ENCODE data around the gene CYP17A1.
"Not testable (repeated sequence)": the region's sequence is repeated elsewhere in the genome, so short reads cannot be mapped to it uniquely, and the experiment has no call there.

The CYP17A1 gene

DNA sequence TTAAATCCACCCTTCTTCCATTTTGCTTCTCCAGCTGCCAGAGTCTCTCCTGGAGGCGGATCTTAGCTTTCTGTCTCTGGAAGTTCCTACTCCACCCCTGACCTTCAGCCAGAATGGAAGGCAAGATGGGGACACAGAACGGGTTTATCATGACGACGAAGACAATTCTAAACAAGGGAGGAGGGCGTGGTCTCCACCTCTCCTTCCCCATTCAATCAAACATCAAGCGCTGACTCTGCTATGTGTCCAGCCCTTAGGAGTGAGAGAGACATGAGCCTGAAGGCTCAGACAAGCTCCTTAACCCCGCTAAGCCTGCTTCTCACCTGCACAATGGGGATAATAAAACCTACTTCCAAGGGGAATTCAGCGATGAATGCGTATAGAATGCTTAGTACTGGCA lies 3.1 kb downstream of the CYP17A1 start:
- DNase-seq, result no peak

DNA sequence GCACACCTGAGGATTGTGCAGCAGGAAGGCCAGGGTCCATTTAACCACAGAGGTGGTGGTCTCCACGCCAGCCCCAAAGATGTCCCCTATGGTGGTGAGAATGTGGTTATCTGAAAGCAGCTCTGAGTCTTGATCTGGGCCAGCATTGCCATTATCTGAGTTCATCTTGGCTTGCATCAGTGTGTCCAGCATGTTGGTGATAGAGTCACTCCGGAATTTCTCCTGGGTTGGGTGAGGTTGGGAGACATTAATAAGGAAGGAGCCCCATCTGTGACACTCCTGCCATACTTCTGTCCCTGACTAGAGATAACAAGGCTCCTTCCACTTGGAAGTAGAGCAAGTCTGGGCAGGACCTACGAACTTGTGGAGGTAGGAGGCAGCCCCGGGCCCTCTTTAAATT lies 4.2 kb downstream of the CYP17A1 start:
- no peak for DNase-seq

DNA sequence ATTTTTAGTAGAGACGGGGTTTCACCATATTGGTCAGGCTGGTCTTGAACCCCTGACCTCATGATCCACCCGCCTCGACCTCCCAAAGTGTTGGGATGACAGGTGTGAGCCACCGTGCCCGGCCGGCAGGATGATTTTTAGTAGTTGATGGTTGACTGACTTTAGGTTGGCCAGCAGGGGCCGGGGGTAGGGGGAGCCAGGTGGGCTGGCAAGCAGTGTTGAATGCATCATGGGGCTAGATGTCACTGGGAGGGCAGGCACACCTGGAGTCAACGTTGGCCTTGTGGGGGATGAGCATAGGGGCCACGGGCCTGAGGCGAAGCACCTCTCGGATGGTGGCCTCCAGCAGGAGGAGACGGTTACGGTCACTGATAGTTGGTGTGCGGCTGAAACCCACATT lies 5.0 kb downstream of the CYP17A1 start:
- no peak for DNase-seq

DNA sequence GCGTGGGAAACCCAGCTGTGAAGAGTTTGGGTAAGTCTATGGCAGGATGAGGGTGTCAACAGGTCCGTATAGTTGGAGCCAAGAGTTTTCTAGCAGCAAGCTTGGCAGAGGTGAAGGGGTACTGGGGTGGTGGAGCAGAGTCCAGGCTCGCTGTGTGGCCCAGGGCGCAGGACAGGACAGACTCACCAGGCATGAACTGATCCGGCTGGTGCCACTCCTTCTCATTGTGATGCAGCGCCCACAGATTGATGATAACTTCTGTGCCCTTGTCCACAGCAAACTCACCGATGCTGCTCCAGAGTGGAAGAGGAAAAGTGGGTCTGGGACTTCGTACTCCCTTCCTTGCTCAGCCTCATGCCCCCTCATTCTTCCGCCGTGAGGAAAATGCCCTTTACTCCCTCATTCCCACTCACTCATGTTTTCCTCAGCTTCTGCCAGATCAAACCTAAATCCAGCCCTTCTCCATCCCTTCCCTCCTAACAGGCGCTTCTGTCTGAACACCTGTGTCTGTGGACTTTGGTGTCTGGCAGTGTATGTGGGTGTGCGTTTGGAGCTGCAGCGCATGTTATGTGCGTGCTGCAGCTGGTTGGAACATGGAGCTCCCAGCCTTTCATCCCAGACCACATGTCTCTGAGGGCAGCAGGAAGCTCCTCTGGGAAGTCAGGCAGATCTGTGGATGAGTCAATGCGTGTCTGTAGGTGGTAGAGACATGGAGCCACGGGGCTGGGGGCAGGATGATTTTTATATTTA lies 5.7 kb downstream of the CYP17A1 start:
- DNase-seq, result no peak

DNA sequence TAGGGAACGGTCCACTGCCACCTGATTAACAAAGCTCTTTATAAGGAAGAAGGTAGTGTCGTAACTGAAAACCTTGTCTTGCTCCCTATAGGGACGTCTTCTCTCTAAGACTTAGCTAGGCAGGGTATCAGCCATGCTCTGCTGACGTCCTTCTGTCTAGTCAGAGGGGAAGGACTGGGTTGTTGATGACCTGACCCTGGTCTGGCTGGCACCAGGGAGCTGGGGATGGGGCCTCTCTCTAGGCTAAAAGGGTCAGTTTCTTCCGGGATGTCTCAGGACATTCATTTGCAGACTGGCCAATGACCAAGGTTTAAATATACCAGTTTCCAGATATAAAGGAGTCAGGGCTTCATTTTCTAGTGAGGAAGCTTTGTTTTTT lies 9.6 kb downstream of the CYP17A1 start:
- DNase-seq, result no peak

DNA sequence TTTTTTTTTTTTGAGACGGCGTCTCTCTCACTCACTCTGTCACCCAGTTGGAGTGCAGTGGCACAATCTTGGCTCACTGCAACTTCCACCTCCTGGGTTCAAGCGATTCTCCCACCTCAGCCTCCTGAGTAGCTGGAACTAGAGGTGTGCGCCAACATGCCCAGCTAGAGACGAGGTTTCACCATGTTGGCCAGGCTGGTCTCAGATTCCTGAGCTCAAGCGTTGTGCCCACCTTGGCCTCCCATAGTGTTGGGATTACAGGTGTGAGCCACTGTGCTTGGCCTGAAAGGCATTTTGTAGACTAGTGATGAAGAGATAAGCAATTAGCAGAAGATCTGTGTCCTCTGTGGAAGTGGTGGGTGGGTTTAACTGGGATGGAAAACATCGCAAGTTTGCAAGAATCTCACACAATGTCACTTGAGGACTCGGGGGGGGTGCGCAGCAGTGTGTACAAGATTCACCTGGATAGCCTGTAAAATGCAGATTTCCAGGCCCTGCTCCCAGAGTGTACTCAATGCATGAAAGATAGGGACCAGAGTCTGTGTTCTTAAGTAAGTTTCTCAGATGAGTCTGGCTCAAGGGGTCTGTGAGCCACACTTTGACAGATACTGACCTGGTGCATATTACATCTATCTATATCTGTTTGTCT lies 10.9 kb downstream of the CYP17A1 start:
- no peak for DNase-seq

DNA sequence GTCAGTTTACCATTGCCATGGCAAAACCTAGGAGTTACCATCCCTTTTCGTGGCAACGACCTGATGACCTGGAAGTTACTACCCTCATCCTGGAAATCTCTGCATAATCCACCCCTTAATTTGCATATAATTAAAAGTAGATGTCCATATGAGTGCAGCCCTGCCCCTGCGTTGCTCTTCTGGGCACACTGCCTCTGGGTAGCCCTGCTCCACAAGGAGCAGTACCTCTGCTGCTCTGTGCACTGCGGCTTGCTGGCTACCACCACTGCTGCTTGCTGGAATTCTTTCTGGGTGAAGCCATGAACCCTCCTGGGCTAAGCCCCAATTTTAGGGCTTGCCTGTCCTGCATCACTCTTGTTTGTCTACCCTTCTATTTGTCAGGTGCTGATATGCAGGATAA lies 12.5 kb downstream of the CYP17A1 start:
- DNase-seq, result no peak

DNA sequence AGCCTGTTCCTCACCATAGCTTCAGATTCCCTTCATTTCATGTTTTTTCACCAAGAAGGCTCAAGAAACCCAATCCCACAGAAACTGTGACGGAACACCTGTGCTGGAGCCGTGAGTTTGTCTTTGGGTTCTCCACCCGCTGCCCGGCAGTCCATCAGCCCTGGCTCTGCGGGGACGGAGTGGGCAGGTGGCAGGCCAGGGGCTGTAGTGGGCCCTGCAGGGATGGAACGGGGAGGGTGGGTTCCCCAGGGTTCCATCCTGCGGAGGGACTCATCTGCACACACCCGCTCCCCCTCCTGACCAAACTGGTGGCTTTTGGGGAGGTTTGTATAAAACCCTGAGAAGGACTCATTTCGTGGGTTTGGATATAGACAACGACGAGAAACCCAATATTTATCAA lies 15.0 kb downstream of the CYP17A1 start:
- no peak for DNase-seq

DNA sequence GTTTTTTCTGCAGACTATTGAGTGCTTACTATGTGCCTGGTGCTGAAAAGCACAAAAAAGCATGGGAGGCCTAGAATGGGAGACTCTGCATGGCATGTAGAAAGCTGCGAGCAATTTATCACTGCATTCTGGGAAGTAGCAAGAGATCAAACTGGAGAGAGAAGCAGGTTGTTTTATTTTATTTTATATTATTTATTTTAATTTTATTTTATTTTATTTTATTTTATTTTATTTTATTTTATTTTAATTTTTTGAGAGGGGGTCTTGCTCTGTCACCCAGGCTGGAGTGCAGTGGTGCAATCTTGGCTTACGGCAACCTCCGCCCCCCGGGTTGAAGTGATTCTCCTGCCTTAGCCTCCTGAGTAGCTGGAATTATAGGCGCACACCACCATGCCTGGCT lies 17.2 kb downstream of the CYP17A1 start:
- DNase-seq, result not testable (repeated sequence)

DNA sequence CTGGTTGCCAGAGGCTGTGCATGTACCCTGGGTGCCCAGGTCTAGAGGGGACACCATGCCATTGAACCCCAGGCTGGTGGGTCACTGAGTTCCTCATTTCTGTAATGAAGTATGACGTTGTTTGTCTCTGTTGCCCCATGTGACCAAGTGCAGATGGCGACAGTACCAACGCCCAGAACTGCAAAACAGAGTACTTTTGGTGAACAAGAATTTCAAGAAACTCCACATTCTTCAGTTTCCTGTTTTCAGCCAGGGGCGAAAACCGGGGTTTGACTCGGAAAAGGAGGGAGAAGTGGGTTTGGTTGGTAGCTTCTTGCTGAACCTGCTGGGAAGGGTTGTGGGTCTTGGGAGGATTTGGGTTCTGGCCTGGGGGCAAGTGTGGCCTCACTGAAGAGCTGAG lies 18.2 kb downstream of the CYP17A1 start:
- DNase-seq, result no peak

DNA sequence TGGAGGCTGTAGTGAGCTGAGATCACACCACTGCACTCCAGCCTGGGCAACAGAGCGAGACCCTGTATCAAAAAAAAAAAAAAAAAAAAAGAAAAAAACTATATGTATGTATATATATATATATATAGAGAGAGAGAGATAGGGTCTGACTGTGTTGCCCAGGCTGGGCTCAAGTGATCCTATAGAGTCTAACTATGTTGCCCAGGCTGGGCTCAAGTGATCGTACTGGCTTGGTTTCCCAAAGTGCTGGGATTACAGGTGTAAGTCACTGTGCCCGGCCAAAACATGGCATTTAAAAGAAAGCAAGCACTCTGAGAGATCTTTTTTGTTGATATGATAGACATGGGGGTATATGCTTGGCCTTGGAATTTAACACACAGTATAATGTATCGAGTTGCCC lies 20.0 kb downstream of the CYP17A1 start:
- DNase-seq, result no peak

DNA sequence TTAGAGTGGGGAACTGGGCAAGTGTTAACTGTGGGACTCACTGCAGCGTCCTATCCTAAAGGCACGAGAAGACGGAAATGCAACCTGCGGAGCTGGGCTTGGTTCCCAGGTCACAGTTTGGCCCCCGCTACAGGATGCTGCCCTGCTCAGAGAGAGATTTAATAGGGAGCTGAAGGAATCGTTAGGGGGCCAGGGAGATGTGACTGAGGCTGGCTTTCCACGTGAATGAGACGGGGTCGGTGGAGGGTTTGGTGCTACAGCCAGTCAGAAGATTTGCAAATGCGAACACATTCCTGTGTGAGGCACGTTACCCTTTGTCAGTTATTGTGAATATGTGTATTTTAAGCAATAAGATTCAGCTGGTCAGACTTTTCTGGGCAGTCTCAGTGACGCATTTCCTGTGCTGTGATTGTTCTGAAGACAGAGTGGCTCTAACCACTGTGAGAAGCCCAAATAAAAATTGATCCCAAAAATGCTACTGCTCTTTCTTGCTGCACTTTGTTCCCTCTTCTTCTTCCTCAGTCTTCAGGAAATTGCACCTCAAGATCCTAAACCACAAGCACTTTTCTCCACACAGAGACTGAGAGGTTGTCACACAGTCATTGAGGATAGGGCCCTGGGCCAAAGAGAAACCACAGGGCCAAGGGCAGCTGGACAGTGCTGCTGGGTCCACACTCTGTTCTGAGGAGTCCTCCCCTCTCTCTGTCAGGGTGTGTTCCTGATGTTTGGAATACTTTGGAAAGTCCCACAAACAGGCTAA lies 21.2 kb downstream of the CYP17A1 start:
- DNase-seq, result no peak

DNA sequence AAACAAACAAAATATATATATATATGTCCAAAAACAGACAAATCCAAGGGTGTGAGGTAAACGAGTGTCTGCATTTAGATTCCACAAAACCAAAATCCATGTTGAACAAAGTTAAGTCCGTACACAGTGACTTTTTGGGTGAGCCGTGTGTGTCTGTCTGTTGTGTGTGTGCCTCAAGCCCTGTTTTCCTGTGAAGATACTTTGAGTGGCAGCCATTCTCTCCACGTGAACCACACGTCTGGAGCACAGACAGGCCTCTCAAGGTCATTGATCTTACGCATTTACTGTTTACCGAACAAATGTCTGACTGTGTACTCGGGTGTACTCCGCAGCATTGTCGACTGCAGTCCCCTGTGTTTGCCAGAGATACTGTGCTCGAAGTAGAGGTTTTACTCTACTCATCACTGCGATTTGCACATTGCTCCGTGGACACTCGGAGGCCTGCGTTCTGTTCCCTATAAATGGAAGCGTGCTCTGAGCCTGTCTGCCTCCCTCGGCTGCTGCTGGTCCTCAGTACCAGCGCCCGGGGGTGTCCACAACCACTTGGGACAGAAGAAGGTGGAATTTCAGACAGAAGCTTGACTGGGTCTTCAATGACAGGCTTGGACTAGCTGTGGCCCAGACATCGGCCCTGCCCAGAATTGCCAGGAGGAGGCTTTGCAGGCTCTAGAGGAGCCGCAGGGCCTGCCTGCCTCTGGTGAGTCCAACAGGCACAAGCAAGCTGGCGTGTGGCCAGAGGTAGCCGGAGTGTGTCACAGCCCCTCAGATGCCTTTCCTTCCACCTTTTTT lies 22.1 kb downstream of the CYP17A1 start:
- DNase-seq, result no peak

DNA sequence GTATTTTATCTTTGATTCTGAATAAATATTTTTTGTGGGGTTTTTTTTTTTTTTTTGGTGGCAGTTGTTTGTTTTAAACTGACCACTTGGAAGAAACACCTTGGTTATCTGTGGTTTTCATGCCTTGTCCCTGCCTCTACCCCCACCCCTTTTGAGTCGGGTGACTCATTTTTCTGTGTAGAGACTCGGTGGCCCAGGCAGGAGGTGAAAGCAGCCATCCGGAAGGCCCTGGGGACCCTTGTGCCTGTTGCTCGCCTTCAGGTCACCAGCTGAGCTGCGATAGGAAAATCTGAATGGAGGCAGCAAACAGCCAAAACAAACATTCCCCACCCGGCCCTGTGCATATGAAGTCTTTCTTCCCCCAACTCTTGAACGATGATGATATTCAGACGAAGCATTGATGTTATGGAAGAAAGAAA lies 22.8 kb downstream of the CYP17A1 start:
- no peak for DNase-seq

DNA sequence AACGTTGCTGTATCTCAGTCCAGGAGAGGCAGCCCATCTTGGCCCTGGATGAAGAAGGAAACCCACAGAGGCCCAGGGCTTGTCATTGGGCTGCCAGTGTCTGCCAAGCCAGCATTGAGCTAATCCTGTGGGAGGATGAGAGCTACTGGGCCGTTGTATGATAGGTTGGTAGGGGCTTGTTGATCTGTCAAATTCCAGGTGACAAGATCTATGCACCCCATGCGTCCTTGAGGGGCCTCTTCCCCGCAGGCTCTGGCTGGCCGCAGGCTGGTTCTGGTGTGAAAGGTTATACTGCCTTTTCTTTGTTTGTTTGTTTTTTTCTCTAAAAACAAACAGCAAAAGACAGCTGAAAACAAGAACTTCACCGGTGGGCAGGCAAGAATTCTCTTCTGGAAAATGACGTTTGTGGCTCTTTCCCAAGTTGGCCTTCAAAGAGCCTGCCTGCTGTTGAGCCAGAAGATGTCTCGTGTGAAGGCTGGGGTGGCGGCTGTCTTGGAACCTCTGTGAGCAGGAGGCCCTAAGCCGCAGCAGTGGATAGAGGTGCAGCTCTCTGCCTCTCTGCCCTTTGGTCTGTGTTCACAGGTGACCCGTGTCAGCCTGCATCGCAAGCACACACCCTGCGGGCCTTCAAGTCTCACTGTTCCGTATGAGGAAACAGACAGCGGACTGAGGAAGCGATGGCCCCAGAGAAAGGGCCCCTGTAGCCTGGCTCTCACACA lies 23.3 kb downstream of the CYP17A1 start:
- DNase-seq, result no peak

DNA sequence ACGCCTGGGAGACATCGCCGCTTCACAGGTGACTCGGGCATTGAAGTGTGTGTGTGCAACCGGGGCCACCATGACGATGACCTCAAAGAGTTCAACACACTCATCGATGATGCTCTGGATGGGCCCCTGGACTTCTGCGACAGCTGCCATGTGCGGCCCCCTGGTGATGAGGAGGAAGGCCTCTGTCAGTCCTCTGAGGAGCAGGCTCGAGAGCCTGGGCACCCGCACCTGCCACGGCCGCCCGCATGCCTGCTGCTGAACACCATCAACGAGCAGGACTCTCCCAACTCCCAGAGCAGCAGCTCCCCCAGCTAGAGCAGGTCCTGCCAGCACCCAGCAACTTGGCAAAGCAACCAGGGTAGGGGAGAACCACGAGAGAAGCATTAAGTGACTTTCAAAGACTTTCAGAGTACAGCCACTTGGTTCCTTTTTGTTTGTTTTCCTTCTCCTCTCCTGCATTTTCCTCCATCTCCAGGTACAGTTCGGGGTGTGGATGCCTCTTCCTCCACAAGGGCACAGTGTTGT lies 24.1 kb downstream of the CYP17A1 start:
- DNase-seq, result no peak

DNA sequence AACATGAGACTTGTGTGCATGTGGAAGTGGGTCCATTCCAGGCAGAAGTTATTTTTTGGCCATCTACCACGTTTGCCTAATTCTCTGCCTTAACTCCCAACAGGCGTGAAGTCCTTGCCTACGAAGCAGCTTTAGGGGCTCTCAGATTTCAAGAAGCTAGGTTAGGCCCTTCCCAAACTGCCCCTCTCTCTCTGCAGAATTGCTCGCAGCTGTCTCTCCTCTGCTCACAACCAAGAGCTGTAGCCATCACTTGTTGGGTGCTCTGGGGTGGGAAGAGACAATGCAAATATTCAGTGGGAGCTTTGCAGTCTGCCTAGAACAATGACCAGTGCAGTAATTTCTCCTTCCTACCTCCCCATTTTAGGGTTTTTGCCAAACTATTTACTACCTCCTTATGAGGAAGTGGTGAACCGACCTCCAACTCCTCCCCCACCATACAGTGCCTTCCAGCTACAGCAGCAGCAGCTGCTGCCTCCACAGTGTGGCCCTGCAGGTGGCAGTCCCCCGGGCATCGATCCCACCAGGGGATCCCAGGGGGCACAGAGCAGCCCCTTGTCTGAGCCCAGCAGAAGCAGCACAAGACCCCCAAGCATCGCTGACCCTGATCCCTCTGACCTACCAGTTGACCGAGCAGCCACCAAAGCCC lies 24.9 kb downstream of the CYP17A1 start:
- no peak for DNase-seq

DNA sequence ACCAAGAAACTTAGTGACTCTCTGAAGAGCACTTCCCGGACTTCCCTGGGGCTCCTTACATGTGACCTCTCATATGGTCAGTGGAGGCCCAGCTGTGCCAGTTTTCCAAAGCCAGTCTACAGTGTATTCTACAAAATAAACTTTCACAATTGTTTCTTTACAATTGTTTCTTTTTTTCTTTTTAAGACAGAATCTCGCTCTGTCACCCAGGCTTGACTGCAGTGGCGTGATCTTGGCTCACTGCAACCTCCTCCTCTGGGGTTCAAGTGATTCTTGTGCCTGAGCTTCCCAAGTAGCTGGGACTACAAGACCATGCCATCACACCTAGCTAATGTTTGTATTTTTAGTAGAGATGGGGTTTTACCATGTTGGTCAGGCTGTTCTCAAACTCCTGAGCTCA lies 25.9 kb downstream of the CYP17A1 start:
- no peak for DNase-seq

DNA sequence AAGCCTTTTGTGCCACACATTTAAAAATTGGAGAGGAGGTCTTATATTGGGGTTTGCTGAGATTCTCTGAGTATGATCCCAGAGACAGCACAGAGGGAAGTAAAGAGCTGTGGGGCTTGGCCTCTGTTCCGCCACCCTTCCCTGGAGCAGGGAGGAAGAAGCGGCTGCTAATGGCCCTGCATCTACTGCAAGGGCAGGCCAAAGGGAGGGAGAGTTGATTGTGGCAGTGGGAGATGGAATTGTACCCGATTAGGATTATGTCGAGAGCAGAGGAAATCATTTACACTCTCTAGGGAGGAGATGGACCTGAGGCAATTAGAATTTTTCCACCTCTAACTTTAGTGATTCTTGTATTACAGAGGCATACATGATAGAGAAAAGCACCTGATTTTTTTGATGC lies 28.8 kb downstream of the CYP17A1 start:
- no peak for DNase-seq

DNA sequence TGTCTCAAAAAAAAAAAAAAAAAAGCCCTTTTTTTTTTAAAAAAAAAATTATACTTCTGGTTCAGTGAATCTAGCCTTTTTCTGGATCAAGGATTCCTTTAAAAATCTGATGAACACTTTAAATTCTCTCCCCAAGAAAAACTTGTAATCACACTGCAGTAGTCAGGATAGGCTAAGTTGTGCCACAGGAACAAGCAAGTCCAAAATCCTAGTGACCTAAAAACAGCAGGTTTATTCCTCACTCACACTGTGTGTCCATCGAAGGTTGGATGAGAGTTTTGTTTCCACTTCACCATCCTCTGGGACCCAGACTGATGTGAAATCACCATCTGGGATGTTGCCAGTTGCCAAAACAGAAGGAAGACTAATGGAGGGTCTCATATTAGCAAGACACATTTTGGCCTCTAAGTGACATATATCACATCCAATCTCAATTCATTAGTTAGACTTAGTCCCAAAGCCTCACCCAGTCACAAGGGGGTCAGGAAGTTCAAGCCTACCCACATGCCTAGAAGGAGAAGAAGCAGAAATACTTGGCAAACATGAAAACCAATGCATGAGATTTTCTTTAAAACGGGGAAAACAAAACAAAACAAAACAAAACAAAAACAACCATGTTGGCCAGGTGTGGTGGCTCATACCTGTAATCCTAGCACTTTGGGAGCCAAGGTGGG lies 32.7 kb downstream of the CYP17A1 start:
- DNase-seq, result peak; percentile 12

DNA sequence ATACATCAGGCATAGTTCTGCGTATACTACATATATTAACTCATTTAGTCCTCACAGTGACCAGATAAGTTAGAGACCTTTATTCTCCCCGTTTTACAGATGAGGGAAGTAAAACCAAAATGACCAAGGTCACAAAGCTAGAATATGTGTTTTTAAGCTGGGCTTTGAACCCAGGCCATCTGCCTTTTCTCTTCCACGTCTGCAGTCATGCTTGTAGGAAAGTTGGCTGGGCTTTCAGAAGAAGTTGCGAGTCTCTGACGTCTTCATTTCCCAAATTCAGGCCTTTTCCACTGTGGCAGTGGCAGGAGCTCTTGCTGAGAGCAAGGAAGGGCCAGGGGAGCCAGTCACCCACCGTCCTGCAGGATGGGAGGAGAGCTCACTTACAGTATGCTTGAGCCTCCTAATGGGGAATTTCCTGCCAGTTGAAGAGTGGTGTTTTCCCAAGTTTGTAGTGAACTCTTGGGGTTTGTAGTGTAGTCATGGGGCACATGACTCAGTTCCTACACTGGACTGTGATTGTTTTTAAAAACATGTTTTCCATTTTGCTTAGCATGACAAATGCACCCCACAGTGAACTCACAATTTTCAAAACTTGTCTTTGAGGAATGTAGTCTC lies 34.2 kb downstream of the CYP17A1 start:
- peak; percentile 49 for DNase-seq

Measured in left hindlimb (tissue), 1 donor.